Hepatocyte (in vitro differentiated cells): Measurements from ENCODE around the gene AKR7A3.

ENCODE experiments used
- CTCF ChIP-seq: fragments of 200-600 bp; sonication (generic); IDR thresholded peaks from 2 replicates; pipeline ENCODE4 v1.5.1; 2016; ENCODE audit warnings: antibody characterized with exemption, mild to moderate bottlenecking; ENCODE audit not compliant: poor library complexity
- EZH2phosphoT487 ChIP-seq: fragments of 200-600 bp; sonication (generic); IDR thresholded peaks from one replicate; pipeline ENCODE4 v1.6.1; 2018; ENCODE audit warnings: antibody characterized with exemption, mild to moderate bottlenecking, low read depth, moderate library complexity; ENCODE audit not compliant: unreplicated experiment, severe bottlenecking

GRCh38 chr1:19321071-19321470 lies 32.5 kb upstream of the AKR7A3 start:
- TF ChIP-seq EZH2phosphoT487 (no peak), CTCF (no peak)
